Neural crest cell (in vitro differentiated cells): Measurements from ENCODE around the gene PIGA. TPM values are rescaled to one million over a fixed set of nuclear protein-coding genes. Genes with fewer than 3 reads are reported as not detected.

Experiments used
- DNase-seq: peaks from one replicate; pipeline ENCODE4 v3.0.0; 2021; ENCODE audit warnings: low read depth, mixed read lengths, low spot score
- H3K27ac Mint-ChIP-seq: one replicate; pipeline ENCODE4 v1.8.0; 2021; ENCODE audit warnings: mild to moderate bottlenecking, mixed read lengths; ENCODE audit not compliant: unreplicated experiment
- H3K27me3 Mint-ChIP-seq: 2 replicates; pipeline ENCODE4 v1.8.0; 2021; ENCODE audit warnings: low read depth, mild to moderate bottlenecking, mixed read lengths
- H3K36me3 Mint-ChIP-seq: 2 replicates; pipeline ENCODE4 v1.8.0; 2021; ENCODE audit warnings: low read depth, mild to moderate bottlenecking, mixed read lengths
- H3K4me1 Mint-ChIP-seq: 2 replicates; pipeline ENCODE4 v1.8.0; 2021; ENCODE audit warnings: mixed read lengths
- H3K4me3 Mint-ChIP-seq: one replicate; pipeline ENCODE4 v1.8.0; 2021; ENCODE audit warnings: mild to moderate bottlenecking, mixed read lengths
- H3K9me3 Mint-ChIP-seq: 2 replicates; pipeline ENCODE4 v1.8.0; 2021; ENCODE audit warnings: mixed read lengths
- CTCF ChIP-seq: fragments of 200-600 bp; sonication (generic); conservative IDR thresholded peaks from 2 replicates; pipeline ENCODE4 v1.5.0; 2021; ENCODE audit warnings: antibody characterized with exemption, mild to moderate bottlenecking
- long read RNA-seq: library from polyadenylated mRNA; unstranded; transcript quantifications from one replicate; pipeline ENCODE4 v2.0.0, GENCODE V29; 2020
- total RNA-seq: library from RNA; stranded (reverse); gene quantifications from 2 replicates; pipeline ENCODE4 v1.2.1, GENCODE V29; 2021

PIGA gene, protein sequence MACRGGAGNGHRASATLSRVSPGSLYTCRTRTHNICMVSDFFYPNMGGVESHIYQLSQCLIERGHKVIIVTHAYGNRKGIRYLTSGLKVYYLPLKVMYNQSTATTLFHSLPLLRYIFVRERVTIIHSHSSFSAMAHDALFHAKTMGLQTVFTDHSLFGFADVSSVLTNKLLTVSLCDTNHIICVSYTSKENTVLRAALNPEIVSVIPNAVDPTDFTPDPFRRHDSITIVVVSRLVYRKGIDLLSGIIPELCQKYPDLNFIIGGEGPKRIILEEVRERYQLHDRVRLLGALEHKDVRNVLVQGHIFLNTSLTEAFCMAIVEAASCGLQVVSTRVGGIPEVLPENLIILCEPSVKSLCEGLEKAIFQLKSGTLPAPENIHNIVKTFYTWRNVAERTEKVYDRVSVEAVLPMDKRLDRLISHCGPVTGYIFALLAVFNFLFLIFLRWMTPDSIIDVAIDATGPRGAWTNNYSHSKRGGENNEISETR
- total RNA-seq: 23.6 and 26.2 TPM in 2 replicates
- long read RNA-seq, transcript PIGA-201 (6 exons, 3,652 nt): major isoform, 14 of 32 reads
- long read RNA-seq, transcript PIGA-214 (6 exons, 3,246 nt): minor isoform, 5 of 32 reads
- long read RNA-seq, partial matches to known transcripts: 2 of 32 reads
- long read RNA-seq, other reads (novel, unspliced or antisense): 7 of 32 reads

DNA sequence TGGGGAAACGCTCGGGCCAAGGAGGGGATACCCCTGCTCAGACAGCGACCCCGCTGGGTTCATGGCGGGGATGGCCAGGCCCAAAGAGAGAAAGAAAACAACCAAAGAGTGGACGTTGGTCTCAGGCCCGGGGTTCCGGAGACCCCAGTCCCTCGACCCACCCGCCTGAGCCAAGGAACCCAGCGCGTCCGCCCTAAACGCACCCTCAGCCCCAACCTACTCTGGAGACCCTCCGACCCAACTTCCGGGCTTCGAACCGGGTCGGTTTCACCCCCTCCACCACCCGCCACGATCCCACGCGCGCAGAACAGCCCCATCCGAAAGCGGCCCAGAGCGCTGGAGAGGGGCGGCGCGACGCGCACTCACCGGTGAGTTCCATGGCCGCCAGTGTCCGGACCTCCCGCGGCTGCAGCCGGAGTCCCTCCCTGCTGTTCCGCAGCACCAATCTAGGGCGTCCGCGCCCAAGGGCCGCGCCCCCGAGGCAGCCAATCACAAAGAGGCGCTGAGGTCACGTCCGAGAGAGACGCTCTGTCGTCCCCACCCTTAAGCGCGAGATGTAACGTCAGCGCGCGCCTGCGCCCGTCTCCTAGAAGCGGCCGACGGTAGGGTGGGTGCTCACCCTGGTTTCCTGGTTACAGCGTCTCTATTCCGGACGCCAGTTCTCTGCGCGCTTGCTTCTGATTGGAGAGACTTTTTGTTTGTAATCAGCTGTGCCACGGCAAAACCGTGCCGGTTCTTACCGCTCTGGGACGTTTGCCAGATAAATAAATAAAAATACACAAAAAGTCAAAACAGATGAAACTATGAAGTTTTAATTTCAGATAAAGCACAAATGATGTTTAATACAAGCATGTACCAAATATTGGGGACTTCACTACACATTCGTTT lies at the start of gene PIGA:
Gene PIGA (minus strand): TSS at position 389 of the 888 bp plus-strand sequence. CDS start 3,593 bp downstream, outside the sequence.
- Mint-ChIP-seq H3K36me3 (no peaks in the 10 kb centered on the region), H3K4me1 (peaks cover 39% of the 10 kb centered on the region), H3K4me3 (peak within 1 kb of the TSS; percentile 92), H3K27me3 (no peaks in the 10 kb centered on the region), H3K27ac (peak within 1 kb of the TSS; percentile 97), H3K9me3 (no peaks in the 10 kb centered on the region)
- TF ChIP-seq CTCF: no peak
- peak; percentile 74 for DNase-seq

DNA sequence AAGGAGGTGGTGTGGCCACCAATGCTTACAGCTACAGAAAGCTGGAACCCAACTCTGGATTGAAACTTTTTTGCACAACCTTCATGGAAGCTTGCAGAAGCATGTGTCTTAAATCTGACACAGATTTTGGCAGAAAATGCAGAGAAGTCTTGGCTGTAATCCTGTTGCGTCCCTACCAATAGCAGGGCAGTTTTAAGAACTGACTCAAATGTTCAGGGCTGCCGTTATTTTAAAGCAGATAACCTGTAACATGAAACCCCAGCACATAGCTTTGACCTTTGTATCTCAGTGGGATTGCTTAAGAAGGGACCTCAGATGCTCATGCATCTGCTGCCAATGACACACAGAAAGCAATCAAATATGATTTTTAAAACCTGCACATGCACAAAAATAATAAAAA lies 49.0 kb upstream of the PIGA start, which contains the start of gene VEGFD:
Gene VEGFD (minus strand): TSS at position 110 of the 400 bp plus-strand sequence. CDS start 467 bp downstream, outside the sequence.
- H3K4me1 Mint-ChIP-seq: peaks cover 20% of the 10 kb centered on the region

GRCh38 chrX:15382813-15383212 lies 47.5 kb upstream of the PIGA start:
- no peak for TF ChIP-seq CTCF
- DNase-seq: no peak
- Mint-ChIP-seq H3K4me1 (peaks cover 20% of the 10 kb centered on the region), H3K36me3 (peaks cover 13% of the 10 kb centered on the region), H3K4me3 (no peak overlapping the region), H3K9me3 (no peaks in the 10 kb centered on the region), H3K27ac (no peak overlapping the region), H3K27me3 (no peaks in the 10 kb centered on the region)

More for the DNA sequence above, 49.0 kb upstream of the PIGA start, which contains the start of gene VEGFD:
- peak within 1 kb of the TSS; percentile 37 for H3K27ac Mint-ChIP-seq
- no peak for TF ChIP-seq CTCF
- peaks cover 13% of the 10 kb centered on the region for H3K36me3 Mint-ChIP-seq
- DNase-seq: no peak
- no peaks in the 10 kb centered on the region for H3K27me3 Mint-ChIP-seq
- H3K4me3 Mint-ChIP-seq: no peak within 1 kb of the TSS
- H3K9me3 Mint-ChIP-seq: no peaks in the 10 kb centered on the region

DNA sequence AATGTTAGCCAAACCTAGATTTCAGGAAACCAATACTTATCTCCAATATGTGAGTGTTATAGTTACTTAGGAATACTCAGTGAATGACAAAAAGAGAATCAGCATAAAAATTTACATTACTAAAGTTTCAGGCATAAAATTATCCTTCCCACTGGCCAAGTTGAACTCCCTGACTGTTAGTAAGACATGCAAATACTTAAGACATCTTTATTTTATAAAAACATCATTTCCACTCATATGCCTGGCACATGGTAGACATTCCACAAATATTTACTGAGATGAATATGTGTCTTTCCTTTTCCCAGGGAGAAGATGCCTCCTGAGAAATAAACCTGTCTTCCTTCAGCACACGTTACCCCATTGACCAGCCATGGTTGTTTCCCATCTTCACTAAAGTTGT lies 41.6 kb upstream of the PIGA start:
- Mint-ChIP-seq H3K27ac (no peak overlapping the region), H3K4me1 (no peaks in the 10 kb centered on the region), H3K9me3 (no peaks in the 10 kb centered on the region), H3K27me3 (no peaks in the 10 kb centered on the region), H3K36me3 (peaks cover 6% of the 10 kb centered on the region), H3K4me3 (no peak overlapping the region)
- no peak for DNase-seq
- no peak for TF ChIP-seq CTCF

- TF ChIP-seq CTCF: no peak
- no peaks in the 10 kb centered on the region for H3K27me3 Mint-ChIP-seq
- H3K4me3 Mint-ChIP-seq: no peak overlapping the region
- DNase-seq: no peak
- peaks cover 5% of the 10 kb centered on the region for H3K9me3 Mint-ChIP-seq
- peaks cover 3% of the 10 kb centered on the region for H3K36me3 Mint-ChIP-seq
- H3K27ac Mint-ChIP-seq: no peak overlapping the region
- H3K4me1 Mint-ChIP-seq: no peaks in the 10 kb centered on the region
Observed at GRCh38 chrX:15373976-15374375, 38.7 kb upstream of the PIGA start.
